Measurements from ENCODE around the gene KMT2E.

DNA sequence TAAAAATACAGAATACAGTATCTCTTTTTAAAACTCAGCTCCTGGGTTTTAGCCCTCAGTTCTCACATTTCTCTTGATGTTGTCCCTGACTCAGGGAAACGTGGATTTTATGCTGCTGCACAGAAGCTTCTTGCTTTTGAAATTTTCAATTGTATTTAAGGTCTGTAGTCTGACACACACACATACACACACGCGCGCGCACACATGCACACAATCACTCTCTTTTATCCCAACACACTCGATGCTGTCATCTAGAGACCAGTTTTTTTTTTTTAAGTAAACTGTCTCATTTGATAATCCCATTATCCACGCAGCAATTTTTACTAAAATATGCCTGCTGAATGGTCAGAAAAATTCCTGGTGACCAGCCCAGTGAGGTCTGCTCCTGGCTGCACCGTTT is 108.6 kb downstream of the KMT2E start:
- TF ChIP-seq, protein P1, sequence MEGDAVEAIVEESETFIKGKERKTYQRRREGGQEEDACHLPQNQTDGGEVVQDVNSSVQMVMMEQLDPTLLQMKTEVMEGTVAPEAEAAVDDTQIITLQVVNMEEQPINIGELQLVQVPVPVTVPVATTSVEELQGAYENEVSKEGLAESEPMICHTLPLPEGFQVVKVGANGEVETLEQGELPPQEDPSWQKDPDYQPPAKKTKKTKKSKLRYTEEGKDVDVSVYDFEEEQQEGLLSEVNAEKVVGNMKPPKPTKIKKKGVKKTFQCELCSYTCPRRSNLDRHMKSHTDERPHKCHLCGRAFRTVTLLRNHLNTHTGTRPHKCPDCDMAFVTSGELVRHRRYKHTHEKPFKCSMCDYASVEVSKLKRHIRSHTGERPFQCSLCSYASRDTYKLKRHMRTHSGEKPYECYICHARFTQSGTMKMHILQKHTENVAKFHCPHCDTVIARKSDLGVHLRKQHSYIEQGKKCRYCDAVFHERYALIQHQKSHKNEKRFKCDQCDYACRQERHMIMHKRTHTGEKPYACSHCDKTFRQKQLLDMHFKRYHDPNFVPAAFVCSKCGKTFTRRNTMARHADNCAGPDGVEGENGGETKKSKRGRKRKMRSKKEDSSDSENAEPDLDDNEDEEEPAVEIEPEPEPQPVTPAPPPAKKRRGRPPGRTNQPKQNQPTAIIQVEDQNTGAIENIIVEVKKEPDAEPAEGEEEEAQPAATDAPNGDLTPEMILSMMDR (IDR thresholded peaks at IDR 0.05; ENCODE audit: low read depth, low read length, poor library complexity, severe bottlenecking), result no peak
- TF ChIP-seq EZH2phosphoT487 (IDR thresholded peaks at IDR 0.05; ENCODE audit: borderline replicate concordance, low read length), result no peak

Measured in DOHH2 (cell line).